GM21423 (cell line): ENCODE measurements around the gene PCBP3.
"Not testable (repeated sequence)": the region's sequence is repeated elsewhere in the genome, so short reads cannot be mapped to it uniquely, and the experiment has no call there.

ENCODE experiments used
- ATAC-seq: cut with Tn5 transposase; IDR thresholded peaks from one replicate; pipeline ENCODE4 v1.9.1; 2021; ENCODE audit warnings: mild to moderate bottlenecking, moderate library complexity; ENCODE audit not compliant: unreplicated experiment

Gene PCBP3

GRCh38 chr21:45951676-45952075 lies 308.2 kb downstream of the PCBP3 start:
- no peak for ATAC-seq

GRCh38 chr21:45952527-45952926 lies 309.0 kb downstream of the PCBP3 start:
- not testable (repeated sequence) for ATAC-seq

- ATAC-seq: no peak
Observed at GRCh38 chr21:45952974-45953373, 309.4 kb downstream of the PCBP3 start.

GRCh38 chr21:45954261-45954660 lies 310.7 kb downstream of the PCBP3 start:
- no peak for ATAC-seq

- no peak for ATAC-seq
Observed at GRCh38 chr21:45954921-45955320, 311.4 kb downstream of the PCBP3 start.

GRCh38 chr21:45957551-45957950 lies 314.0 kb downstream of the PCBP3 start:
- no peak for ATAC-seq

GRCh38 chr21:45957981-45958600 lies 314.6 kb downstream of the PCBP3 start:
- ATAC-seq: no peak

- no peak for ATAC-seq
Observed at GRCh38 chr21:45959182-45959581, 315.7 kb downstream of the PCBP3 start.

- no peak for ATAC-seq
Observed at GRCh38 chr21:45959779-45960390, 316.4 kb downstream of the PCBP3 start.

- not testable (repeated sequence) for ATAC-seq
Observed at GRCh38 chr21:45961408-45961807, 317.9 kb downstream of the PCBP3 start.

GRCh38 chr21:45962531-45963231 lies 319.2 kb downstream of the PCBP3 start:
- no peak for ATAC-seq

GRCh38 chr21:45963232-45963570 lies 319.7 kb downstream of the PCBP3 start:
- ATAC-seq: no peak

- ATAC-seq: no peak
Observed at GRCh38 chr21:45964649-45965048, 321.1 kb downstream of the PCBP3 start.

GRCh38 chr21:45965084-45965809 lies 321.7 kb downstream of the PCBP3 start:
- ATAC-seq: no peak

- no peak for ATAC-seq
Observed at GRCh38 chr21:45966791-45967394, 323.4 kb downstream of the PCBP3 start.

- no peak for ATAC-seq
Observed at GRCh38 chr21:45969921-45970673, 326.6 kb downstream of the PCBP3 start.

- ATAC-seq: no peak
Observed at GRCh38 chr21:45970674-45971615, 327.4 kb downstream of the PCBP3 start.

- no peak for ATAC-seq
Observed at GRCh38 chr21:45971616-45972352, 328.3 kb downstream of the PCBP3 start.

- ATAC-seq: no peak
Observed at GRCh38 chr21:45972353-45972715, 328.8 kb downstream of the PCBP3 start.
